Activated T-cell treated with anti-CD3 and anti-CD28 coated beads, Interleukin-2, amount 50 U/mL, for 1 hour (primary cell): ENCODE results near the gene OR2J3.
"Not testable (repeated sequence)": the region's sequence is repeated elsewhere in the genome, so short reads cannot be mapped to it uniquely, and the experiment has no call there.

Experiments
- DNase-seq: peaks from one replicate; pipeline ENCODE4 v3.0.0-alpha.2; 2020

Gene OR2J3

DNA sequence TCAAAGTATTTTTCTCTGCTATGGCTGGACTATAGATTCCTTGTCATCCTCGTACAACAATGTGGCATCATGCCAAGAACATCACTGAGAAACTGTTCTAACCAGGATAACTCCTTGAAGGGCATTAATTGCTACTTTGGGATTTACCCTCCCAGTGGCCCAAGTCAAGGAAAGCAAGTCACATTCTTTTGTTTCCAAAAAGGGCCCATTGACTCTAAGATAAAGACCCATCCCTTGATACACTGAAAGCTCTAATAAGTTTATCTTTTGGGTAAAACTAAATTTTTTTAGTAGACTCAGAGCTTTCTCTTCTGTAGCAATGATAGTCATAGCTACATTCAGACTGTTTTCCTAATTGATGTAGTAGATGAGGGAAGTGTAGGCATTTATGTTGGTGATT, at the start of gene OR2J3:
OR2J3 (plus strand) TSS at position 301 of the 400 bp plus-strand sequence. CDS start 3,833 bp downstream, outside the sequence.
- DNase-seq = no peak

DNA sequence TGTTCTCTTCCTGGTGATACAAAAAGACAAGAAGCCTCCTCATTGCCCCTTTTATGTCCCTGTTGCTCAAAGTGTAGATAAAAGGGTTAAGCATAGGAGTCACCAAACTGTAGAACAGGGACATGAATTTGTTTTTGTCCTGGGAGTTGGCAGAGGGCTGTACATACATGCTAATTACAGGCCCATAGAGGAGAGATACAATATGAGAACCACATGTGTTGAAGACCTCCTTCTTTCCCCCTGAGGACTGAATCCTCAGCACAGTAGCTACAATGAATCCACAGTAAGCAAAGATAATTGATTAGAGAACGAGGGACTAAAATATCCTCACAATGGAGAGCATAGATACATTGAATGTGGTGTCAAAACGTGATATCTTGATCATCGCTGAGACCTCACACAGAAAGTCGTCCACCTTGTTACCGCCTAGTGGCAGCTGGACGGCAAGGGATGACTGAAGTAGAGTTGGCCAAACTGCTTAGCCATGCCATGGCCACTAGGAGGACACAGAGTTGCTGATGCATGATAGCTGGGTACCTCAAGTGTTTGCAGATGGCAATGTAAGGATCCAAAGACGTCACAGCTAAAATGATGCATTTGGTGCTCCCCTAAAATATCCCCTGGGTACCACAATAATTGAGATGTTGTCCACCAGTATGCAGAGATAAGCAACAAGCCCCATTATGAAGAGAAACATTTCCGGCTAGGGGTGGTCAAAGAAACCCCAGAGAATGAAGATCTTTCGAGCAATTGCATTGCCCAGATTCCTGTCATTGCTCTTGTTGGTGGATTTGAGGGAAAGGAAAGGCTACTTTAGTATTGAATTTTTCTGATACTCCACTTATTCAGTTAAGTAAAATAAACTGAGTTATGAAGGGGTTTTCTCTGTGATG, 35.8 kb upstream of the OR2J3 start:
- DNase-seq = no peak

DNA sequence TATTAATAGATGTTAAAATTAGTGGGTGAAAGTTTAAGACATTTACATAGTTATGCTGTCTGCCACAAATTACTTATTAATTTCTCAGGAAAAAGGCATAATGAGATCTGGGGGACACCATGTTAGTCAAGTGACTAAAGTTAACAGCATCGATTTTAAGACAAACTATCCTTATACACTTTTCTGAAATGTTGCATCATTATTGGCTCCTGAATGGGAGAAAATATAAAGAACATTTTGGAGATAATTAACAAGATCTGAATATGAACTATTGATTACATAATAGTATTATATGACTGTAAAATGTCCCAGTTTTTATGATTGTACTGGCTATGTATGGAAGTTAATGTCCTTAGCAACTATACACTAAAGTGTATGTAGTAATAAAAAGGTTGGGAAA, 28.7 kb upstream of the OR2J3 start:
- no peak for DNase-seq

DNA sequence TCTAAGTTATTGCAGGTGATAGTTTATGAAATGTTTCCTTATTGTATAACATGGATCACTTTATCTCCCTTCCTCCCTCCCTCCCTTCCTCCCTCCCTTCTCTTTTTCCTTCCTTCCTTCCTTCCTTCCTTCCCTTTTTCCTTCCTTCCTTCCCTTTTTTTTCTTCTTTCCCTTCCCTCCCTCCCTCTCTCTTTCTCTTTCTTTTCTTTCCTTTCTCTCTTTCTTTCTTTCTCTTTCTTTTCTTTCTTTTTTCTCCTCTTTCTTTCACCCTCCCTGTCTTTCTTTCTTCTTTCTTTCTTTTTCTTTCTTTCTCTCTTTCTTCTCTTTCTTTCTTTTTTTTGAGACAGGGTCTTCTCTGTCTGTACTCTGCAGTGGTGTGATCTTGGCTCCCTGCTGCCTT, 26.5 kb upstream of the OR2J3 start:
- no peak for DNase-seq

DNA sequence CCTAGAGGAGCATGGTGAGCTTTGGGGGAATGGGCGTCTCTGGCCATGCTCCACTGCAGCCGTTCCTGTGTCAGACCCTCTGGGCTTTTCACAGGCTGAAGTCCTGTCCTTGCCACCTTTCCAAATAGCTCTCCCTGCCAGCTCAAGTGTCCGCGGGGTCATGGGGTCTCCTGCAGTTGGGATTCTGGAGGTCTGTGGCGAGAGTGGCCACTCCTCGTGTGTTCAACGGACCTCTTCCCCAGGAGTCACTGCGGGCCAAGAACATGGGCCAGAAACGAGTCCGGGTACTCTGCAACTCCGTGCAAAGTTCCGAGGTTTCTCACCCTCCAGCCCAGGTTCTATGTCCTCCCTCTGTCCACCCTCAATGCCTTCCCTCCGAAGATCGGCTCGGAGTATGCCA, 25.4 kb upstream of the OR2J3 start:
- no peak for DNase-seq

DNA sequence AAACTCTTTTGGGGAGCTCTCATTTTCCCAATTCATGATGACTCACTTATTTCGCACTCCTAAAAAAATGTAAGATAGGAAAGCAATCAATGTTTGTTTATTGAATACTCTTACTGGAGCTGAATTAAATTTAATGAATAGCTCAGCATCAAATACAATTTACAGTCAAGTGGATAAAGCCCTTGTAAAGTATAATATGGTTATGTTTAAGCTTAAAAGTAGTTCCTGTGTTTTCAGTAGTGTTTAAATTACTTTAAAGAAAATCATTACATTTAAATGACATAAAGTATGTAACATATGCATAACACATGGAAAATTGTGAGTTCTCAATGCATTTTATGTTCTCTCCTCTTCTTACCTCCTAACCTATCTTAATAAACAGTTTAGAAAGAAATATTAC, 20.6 kb upstream of the OR2J3 start, which contains the start of gene OR2B3:
OR2B3 (minus strand) TSS at position 101 of the 400 bp plus-strand sequence; CDS start at position 36, 65 bp downstream.
- DNase-seq = no peak

DNA sequence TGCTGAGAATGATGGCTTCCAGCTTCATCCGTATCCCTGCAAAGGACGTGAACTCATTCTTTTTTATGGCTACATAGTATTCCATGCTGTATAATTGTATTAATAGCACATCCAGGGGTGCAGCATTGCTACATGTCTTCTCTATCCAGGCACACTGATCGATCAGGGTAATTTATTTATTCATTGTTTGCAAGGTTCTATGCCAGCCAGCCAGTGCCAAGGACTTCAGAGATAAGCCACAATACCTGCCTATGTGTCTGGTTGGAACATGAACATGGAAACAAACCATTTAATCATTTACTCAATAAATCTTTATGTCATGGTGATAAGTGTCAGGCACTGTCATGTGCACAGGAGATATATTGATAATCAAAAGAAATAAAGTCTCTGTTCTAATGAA, 14.9 kb upstream of the OR2J3 start:
- DNase-seq = no peak

DNA sequence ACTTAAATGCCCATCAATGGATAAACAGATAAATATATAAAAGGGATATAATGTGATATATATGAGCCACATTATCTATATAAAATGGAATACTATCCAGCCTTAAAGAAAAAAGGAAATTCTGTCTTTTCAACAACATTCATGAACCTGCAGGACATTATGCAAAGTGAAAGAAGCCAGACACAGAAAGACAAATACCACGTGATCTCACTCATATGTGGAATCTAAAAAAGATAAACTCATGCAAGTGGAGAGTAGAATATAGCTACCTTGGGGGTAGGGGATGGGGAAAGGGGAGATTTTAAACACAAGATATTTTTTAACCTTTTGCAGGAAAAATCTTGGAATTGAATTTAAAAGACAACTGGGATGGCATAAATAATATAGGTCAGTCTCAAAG, 10.1 kb upstream of the OR2J3 start:
- no peak for DNase-seq

DNA sequence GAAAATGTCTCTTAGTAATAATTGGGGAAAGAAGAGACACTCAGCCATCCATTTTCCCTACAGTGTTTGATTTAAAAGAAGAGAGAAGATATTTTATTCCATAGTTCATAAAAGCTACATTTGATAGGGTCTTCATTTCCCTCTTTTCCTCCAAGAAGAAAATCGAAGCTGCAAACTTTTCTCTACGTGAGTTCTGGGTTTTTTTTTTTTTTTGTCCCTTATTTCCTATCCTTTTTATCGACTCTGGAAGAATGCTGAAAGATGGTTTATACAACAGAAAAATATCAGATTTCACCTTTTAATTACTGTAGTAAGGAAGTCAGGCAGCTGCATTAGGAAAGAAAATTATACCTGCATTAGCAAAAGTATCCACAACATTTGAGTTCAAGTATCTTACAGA, 8.7 kb upstream of the OR2J3 start, which contains the start of gene OR2J1:
OR2J1 (plus strand) TSS at position 301 of the 400 bp plus-strand sequence. CDS start 1,453 bp downstream, outside the sequence.
- DNase-seq = no peak

DNA sequence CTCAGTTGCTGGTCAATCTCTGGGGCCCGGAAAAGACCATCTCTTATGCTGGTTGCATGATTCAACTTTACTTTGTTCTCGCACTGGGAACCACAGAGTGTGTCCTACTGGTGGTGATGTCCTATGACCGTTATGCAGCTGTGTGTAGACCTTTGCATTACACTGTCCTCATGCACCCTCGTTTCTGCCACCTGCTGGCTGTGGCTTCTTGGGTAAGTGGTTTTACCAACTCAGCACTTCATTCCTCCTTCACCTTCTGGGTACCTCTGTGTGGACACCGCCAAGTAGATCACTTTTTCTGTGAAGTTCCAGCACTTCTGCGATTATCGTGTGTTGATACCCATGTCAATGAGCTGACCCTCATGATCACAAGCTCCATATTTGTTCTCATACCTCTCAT, 4.3 kb downstream of the OR2J3 start:
- no peak for DNase-seq

DNA sequence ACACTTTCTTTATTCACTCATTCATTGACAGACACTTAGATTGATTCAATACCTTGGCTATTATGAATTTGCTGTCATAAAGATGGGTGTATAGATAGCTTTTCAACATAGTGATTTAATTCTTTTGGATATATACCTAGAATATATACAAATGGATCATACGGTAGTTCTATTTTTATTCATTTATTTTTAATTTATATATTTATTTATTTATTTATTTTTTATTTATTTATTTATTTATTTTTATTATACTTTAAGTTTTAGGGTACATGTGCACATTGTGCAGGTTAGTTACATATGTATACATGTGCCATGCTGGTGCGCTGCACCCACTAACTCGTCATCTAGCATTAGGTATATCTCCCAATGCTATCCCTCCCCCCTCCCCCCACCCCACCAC, 7.1 kb downstream of the OR2J3 start:
- not testable (repeated sequence) for DNase-seq

DNA sequence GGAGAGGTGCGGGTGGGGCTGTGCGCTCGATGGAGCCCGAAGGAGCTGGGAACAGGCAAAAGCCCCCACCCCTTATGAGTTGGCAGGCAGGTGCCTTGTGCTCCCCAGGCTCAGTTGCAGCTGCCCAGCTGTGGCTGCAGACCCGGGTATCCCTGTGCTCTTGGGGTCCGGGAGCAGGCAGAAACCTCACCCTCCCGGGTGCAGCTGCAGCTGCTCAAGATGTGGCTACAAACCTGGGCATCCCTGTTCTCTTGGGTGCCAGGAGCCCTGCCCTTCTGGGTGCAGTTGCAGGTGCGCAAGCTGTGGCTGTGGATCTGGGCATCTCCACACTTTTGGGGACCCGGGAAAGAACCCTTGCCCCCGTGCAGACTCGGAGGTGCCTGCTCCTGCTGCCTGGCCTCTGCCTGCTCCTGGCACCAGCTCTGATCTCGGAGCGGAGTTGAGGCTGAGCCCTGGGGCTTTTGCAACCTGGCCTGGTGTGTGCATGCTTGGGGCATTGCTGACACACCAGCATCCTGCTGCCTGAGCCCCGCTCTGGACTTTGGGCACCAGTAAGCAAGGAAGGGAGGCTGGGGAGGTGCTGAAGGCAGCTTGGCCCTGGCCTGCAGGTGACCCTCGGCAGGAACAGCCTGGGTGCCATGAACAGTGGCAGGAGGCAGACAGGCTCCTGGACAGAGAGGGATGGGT, 21.6 kb downstream of the OR2J3 start:
- no peak for DNase-seq

DNA sequence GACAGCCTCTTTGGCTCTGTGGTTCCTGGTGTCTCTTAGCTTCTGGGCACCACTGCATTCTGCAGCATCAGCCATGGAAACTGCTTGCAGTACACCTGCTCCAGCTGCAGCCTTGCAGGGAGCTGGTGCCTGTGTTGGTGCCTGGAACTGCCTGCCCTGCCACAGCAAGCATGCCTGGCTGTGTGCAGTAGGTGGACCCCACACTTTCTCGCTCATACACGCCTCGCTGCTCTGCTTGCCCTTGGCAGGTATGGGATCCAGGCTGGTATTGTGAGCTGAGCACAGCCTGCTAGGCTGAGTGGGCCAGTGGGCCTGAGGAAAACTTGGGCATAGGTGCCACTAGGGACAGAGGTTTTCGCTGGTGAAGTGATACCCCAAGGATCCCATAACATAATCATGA, 22.8 kb downstream of the OR2J3 start:
- no peak for DNase-seq

DNA sequence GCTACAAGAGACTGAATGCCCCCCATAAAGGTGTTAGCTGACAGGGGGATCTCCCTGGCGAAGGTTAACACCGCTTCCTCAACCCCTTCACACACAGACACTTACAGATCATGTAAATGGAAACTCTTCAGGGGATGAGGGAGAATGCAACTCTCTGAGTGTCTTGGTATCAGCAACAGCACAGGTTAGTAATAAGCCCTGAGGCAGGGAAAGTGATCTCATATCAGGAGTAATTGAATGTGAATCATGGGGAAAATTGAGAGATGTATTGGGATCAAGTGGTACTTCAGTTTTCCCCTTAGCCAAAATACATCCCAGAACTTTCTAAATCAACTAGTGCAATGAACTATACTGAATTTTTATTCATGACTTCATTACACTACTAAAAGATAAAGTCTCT, 23.8 kb downstream of the OR2J3 start:
- no peak for DNase-seq

DNA sequence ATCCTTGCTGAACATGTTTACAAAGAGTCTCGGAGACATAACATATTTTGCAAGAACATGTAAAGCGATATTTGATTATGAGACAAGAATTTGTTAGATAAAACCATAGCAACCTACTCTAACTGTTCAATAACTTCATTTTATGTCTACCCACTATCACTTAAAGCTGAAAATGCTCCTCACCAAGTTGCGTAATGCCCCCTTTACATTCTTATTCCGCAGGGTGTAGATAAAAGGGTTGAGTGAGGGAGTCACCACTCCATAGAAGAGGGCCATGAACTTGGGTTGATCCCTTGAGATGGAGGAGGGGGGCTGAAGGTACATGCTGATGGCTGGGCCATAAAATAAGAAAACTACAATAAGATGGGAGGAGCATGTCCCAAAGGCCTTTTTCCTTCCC, 29.9 kb downstream of the OR2J3 start:
- no peak for DNase-seq

DNA sequence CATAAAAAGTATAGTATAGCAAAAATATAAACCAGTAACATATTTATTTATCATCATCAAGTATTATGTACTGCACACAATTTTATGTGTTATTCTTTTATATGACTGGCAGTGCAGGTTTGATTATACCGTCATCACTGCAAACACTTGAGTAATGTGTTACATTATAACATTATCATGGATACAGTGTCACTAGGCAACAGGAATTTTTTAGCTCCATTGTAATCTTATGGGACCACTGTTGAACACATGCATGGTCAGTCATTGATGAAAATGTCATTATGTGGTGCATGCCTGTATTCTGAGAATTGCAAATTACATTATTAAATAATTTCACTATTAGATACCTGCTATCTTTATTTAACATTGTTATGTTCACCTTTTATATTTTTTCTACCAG, 33.7 kb downstream of the OR2J3 start:
- no peak for DNase-seq

DNA sequence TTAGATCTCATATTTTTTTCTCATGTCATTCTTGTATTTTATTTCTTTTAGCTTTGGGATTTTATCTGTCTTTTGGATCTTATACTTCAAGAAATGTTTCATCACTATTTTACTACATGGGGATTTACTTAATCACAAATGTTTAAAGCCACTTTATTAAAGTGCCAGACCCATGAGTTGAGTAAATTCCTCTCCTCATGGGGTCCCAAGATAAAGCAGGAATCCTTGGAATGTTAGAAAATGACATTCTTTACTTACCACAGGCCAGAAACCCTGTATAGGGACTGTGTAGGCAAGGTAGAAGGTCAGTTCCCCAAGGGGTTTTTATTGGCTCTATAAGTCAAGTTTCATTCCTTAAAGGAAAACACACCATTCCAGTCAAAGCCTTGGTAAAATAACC, 34.5 kb downstream of the OR2J3 start:
- no peak for DNase-seq

DNA sequence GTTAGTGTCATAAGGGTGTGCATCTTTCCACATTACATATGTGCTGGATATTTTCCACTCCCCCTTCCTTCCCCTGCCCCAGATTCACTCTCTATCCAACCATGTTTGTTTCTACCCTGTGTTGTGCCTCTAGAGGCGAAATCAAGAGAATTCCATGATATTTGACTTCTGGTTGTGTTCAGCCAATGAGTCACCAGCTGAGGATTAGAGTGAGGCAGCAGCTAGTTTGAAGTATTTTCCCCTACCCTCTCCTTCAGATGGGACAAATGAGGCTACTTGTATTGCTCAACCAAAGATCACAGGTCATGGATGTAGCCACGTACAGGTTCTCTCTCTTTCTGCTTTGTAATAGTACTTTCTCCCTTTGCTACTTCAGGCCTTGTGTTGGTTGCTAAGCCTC, 38.3 kb downstream of the OR2J3 start:
- no peak for DNase-seq

DNA sequence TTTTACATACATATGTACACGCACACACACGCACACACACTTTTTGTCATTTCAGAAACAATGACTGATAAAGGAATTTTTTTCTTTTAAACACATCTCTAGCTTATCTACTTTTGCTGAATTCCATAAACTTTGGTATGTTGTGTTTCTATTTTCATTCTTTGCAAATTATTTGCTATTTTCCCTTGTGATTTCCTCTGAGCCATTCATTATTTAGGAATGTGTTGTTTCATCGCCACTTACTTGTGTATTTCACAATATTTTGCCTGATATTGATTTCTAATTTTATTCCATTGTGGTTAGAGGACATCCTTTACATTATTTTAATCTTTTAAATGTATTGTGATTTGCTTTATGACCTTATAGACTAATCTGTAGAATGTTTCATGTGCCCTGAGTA, 39.2 kb downstream of the OR2J3 start:
- DNase-seq = no peak

DNA sequence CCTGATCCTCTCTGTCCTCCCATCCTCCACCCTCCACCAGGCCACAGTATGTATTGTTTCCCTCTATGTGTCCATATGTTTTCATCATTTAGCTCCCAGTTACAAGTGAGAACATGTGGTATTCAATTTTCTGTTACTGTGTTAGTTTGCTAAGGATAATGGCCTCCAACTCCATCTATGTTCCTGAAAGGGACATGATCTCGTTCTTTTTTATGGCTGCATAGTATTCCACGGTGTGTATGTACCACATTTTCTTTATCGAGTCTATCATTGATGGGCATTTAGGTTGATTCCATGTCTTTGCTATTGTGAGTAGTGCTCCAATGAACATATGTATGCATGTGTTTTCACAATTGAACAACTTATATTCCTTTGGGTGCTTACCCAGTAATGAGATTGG, 41.6 kb downstream of the OR2J3 start:
- DNase-seq = not testable (repeated sequence)

DNA sequence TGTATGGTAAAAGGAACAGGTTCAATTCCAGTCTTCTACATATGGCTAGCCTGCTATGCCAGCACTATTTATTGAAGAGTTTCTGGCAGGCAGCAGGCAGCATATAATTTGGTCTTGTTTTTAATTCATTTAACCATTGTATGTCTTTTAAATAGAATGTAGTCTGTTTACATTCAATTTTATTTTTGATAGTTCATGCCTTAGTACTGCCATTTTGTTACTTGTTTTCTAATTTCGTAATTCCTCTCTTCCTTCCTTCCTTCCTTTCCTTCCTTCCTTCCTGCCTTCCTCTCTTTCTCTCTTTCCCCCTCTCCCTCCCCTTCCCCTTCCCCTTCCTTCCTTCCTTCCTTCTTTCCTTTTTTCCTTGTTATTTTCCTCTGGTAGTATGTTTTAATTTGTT, 45.2 kb downstream of the OR2J3 start:
- no peak for DNase-seq

DNA sequence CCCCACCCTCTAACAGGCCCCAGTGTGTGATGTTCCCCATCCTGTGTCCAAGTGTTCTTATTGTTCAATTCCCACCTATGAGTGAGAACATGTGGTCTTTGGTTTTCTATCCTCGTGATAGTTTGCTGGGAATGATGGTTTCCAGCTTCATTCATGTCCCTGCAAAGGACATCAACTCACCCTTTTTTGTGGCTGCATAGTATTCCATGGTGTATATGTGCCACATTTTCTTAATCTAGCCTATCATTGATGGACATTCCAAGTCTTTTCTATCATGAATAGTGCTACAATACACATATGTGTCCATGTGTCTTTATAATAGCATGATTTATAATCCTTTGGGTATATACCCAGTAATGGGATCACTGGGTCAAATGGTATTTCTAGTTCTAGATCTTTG, 47.3 kb downstream of the OR2J3 start:
- DNase-seq = not testable (repeated sequence)

DNA sequence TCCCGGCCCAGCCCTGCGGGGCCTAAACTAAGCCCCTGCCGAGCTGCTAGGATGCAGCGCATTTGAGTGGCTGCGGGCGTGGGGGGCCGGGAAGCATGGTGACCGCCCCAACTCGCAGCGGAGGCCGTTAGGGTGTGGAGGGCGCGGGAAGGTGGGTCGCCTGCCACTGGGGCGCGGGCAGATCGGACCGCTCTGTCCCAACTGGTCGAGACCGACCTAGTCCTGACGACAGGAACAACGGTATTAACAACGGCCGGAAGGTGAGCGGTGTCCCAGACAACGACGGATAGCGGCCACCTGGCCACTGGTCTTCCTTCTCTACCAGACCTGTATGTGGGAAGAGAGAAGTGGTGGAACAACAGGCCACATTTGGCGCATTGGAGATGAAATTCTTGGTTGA, 52.1 kb downstream of the OR2J3 start:
- not testable (repeated sequence) for DNase-seq
